ENCODE results near the gene ANKRD33.

ANKRD33 gene

GRCh38 chr12:51866762-51867161, 21.1 kb upstream of the ANKRD33 start:
- Histone ChIP-seq H2AFZ (ENCODE audit: low read depth) (no peak overlapping the region), H3K36me3 (ENCODE audit: insufficient read depth) (no peaks in the 10 kb centered on the region), H3K79me2 (ENCODE audit: insufficient read depth, low read depth) (no peaks in the 10 kb centered on the region), H3K4me2 (no peak overlapping the region), H3K27me3 (ENCODE audit: insufficient read depth, low read depth) (peaks cover 5% of the 10 kb centered on the region; the same call in 1 of the 2 replicates), H3K4me3 (IDR thresholded peaks at IDR 0.05; ENCODE audit: insufficient read depth, low read depth, low read length) (no peak overlapping the region), H3K9ac (no peak overlapping the region), H3K27ac (no peak overlapping the region), H3K4me1 (ENCODE audit: low read depth, poor library complexity, severe bottlenecking) (no peaks in the 10 kb centered on the region), H4K20me1 (ENCODE audit: insufficient read depth) (no peaks in the 10 kb centered on the region)
- TF ChIP-seq CTCF (conservative IDR thresholded peaks at IDR 0.05; ENCODE audit: low read depth, low read length) = no peak

GRCh38 chr12:51867371-51867770, 20.5 kb upstream of the ANKRD33 start:
- H3K4me1 ChIP-seq (ENCODE audit: low read depth, poor library complexity, severe bottlenecking) = no peaks in the 10 kb centered on the region
- H3K27ac ChIP-seq = no peak overlapping the region
- no peaks in the 10 kb centered on the region for H4K20me1 ChIP-seq (ENCODE audit: insufficient read depth)
- no peak overlapping the region for H3K4me3 ChIP-seq (IDR thresholded peaks at IDR 0.05; ENCODE audit: insufficient read depth, low read depth, low read length)
- H2AFZ ChIP-seq (ENCODE audit: low read depth) = no peak overlapping the region
- TF ChIP-seq CTCF (conservative IDR thresholded peaks at IDR 0.05; ENCODE audit: low read depth, low read length) = no peak
- H3K9ac ChIP-seq = no peak overlapping the region
- no peaks in the 10 kb centered on the region for H3K36me3 ChIP-seq (ENCODE audit: insufficient read depth)
- H3K27me3 ChIP-seq (ENCODE audit: insufficient read depth, low read depth) = no peaks in the 10 kb centered on the region; the same call in 1 of the 2 replicates
- H3K4me2 ChIP-seq = no peak overlapping the region
- H3K79me2 ChIP-seq (ENCODE audit: insufficient read depth, low read depth) = no peaks in the 10 kb centered on the region

GRCh38 chr12:51867796-51868428, 20.0 kb upstream of the ANKRD33 start:
- Histone ChIP-seq H2AFZ (ENCODE audit: low read depth) (no peak overlapping the region), H3K4me3 (IDR thresholded peaks at IDR 0.05; ENCODE audit: insufficient read depth, low read depth, low read length) (no peak overlapping the region), H3K27ac (no peak overlapping the region), H3K36me3 (ENCODE audit: insufficient read depth) (no peaks in the 10 kb centered on the region), H3K9ac (no peak overlapping the region), H4K20me1 (ENCODE audit: insufficient read depth) (no peaks in the 10 kb centered on the region), H3K4me1 (ENCODE audit: low read depth, poor library complexity, severe bottlenecking) (no peaks in the 10 kb centered on the region), H3K79me2 (ENCODE audit: insufficient read depth, low read depth) (no peaks in the 10 kb centered on the region), H3K4me2 (no peak overlapping the region), H3K27me3 (ENCODE audit: insufficient read depth, low read depth) (no peaks in the 10 kb centered on the region; the same call in 1 of the 2 replicates)
- no peak for TF ChIP-seq CTCF (conservative IDR thresholded peaks at IDR 0.05; ENCODE audit: low read depth, low read length)

- no peaks in the 10 kb centered on the region; the same call in 1 of the 2 replicates for H3K27me3 ChIP-seq (ENCODE audit: insufficient read depth, low read depth)
- no peaks in the 10 kb centered on the region for H3K4me1 ChIP-seq (ENCODE audit: low read depth, poor library complexity, severe bottlenecking)
- H2AFZ ChIP-seq (ENCODE audit: low read depth) = no peak overlapping the region
- no peak overlapping the region for H3K4me3 ChIP-seq (IDR thresholded peaks at IDR 0.05; ENCODE audit: insufficient read depth, low read depth, low read length)
- no peaks in the 10 kb centered on the region for H3K36me3 ChIP-seq (ENCODE audit: insufficient read depth)
- no peak overlapping the region for H3K27ac ChIP-seq
- TF ChIP-seq CTCF (conservative IDR thresholded peaks at IDR 0.05; ENCODE audit: low read depth, low read length) = no peak
- no peak overlapping the region for H3K4me2 ChIP-seq
- no peaks in the 10 kb centered on the region for H3K79me2 ChIP-seq (ENCODE audit: insufficient read depth, low read depth)
- no peaks in the 10 kb centered on the region for H4K20me1 ChIP-seq (ENCODE audit: insufficient read depth)
- no peak overlapping the region for H3K9ac ChIP-seq
These were observed 18.9 kb upstream of the ANKRD33 start for GRCh38 chr12:51868821-51869495.
